PFSK-1 (cell line): ENCODE measurements around the gene RFPL2.

Source experiments
- POLR2AphosphoS5 ChIP-seq: IDR thresholded peaks from 2 replicates; pipeline ENCODE4 v1.6.1; 2012; ENCODE audit warnings: low read depth, mild to moderate bottlenecking, control low read depth, low read length, moderate library complexity
- REST ChIP-seq, 2 experiments: IDR thresholded peaks; 2 replicates each; pipeline versions ENCODE4 v1.6.1 to v1.8.0; 2011 to 2012; ENCODE audit warnings: low read depth in 2 of 2, low read length in 2 of 2, control low read depth in 1 of 2, inconsistent platforms in 1 of 2, mild to moderate bottlenecking in 1 of 2, moderate library complexity in 1 of 2; ENCODE audit not compliant: insufficient read depth in 1 of 2
- TAF1 ChIP-seq: IDR thresholded peaks from 2 replicates; pipeline ENCODE4 v1.6.1; 2012; ENCODE audit warnings: low read length, control low read depth, borderline replicate concordance; ENCODE audit not compliant: insufficient read depth

- TF ChIP-seq REST (IDR thresholded peaks at IDR 0.05; ENCODE audit: insufficient read depth in 1 of 2, low read depth in 2 of 2, low read length in 2 of 2), result no peak
- TF ChIP-seq TAF1, result no peak
- no peak for TF ChIP-seq POLR2AphosphoS5
Observed at GRCh38 chr22:32202161-32202538, 2.7 kb downstream of the RFPL2 start.
